Measurements from ENCODE around the gene ANKMY1.

The ANKMY1 gene

DNA sequence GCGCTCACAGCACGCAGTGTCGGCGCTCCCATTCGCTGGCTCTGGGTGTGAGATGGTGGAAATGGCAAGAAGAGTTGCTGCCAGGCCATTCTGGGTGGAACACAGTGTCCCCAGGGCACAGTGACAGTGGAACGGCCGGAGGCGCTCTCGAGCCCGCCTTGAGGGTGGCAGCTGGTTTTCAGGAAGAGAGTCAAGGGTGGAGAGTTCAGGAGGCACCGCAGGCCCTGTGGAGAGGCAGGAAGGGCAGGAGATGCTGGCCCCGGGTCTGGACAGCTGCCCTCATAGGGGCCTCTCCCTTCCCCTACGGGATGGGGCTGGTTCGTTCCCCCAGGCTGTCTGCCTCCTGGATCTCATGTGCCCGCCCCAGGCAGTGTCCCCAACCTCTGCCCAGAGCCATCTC is 109.9 kb downstream of the ANKMY1 start:
- no peak for DNase-seq (ENCODE audit: low spot score)

DNA sequence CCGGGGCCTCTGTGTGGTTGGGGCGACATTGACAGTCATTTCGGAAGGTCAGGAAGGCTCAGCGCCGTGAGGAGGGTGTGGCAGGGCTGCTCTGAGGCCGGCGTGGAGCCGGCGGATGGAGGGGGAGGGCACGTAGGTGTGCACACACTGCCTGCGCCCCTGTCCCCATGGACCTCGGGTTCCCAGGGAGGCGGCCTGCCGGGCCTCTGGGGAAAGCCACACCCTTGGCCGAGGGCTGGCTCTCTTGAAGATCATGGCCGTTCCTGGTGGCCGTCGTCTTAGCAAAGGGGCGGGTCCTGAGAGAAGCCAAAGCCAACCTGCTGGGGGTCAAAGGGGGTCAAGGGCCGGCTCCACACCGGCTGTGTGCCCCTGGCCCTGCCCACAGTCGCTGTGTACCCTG is 110.5 kb downstream of the ANKMY1 start:
- no peak for DNase-seq (ENCODE audit: low spot score)

DNA sequence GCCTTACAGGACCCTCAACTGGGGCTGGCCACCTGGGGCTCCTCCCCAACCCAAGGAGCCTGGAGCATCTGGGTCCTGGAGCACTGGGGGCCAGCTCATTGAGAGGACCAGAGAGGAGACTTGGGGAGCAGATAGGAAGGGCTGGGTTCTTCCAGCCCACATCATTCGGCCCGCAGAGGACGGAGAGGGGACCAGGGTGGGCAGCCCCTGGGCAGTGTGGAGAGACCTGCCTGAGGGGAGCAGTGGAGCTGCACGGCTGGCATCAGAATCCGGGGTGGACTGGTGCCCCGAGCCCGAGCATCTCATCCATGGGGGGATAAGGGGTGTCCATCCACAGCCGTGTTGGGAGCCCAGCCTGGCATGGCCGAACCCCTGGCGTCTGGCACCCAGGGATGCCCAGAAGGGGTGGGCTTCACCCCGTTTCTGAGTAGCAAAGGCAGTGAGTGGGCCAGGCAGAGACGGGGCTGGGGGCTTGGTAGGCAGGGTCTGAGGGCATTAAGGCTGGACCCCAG is 111.1 kb downstream of the ANKMY1 start:
- no peak for DNase-seq (ENCODE audit: low spot score)

DNA sequence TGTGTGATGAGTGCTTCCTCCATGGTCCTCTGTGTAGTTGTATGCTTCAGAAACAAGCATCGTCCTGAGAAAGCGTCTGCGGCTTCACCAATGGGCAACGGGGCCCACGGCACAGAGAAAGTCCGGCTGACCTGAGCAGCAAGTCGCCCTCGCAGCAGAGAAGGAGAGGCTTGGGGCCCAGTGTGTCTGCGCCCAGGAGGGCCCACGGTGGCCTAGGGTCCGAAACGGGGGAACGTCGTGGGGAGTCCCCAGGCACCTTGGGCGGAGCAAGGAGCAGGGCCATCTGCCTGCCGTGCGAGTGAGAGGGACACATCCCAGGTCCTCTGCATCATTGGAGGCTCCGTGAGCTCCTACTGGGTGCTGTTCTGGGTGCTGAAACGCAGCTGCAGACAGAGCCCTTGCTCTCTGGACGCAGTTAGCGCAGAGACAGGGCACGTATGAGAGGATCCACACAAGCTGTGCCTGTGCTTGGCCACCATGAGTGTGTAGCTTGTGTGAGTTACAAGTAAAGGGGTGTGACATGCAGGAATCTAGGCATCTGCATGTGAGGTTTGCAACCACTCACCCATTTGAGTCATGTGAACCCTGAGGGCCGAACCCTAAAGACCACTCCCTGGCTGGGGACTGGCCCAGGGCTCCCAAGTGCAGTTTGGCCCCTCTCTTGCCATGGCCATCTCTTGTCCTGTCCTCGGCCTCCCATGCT is 111.7 kb downstream of the ANKMY1 start:
- DNase-seq (ENCODE audit: low spot score), result no peak

DNA sequence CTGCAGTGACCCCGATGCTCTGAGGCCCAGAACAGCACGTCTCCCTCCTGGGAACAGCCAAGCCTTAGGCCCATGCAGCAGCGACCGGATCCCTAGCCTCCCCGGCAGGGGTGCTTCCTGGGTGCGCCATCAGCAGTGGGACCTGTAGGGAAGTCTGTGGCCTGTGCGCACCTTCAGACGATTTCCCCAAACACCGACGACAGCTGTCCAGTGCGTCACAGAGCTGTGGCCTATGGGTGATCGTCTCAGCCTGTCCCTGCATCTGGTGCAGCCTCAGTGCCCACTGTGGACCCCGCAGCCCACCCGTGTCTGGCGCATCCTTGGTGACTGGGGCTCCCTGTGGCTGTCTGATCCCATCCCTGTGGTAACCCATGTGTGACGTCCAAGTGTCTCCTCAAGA is 113.3 kb downstream of the ANKMY1 start:
- no peak for DNase-seq (ENCODE audit: low spot score)

DNA sequence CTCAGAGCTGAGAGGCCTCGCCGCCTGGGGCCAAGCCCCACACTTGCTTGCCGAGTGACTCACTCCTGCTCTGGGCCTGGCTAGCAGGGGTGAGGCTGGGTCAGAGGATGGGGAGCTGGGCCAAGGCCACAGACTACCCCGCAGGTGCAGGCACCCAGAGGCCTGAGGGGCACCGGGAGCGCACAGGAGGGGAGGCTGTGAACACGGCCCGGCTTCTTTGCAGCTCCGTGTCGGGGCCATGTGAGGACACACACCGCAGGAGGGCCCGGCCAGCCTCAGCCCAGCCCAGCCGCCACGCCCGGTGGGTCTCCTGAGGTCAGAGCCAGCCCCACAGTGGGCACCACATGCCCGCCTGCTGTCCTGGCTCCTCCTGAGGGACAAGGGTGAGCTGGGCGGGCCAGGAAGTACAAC is 113.9 kb downstream of the ANKMY1 start:
- DNase-seq (ENCODE audit: low spot score), result no peak

DNA sequence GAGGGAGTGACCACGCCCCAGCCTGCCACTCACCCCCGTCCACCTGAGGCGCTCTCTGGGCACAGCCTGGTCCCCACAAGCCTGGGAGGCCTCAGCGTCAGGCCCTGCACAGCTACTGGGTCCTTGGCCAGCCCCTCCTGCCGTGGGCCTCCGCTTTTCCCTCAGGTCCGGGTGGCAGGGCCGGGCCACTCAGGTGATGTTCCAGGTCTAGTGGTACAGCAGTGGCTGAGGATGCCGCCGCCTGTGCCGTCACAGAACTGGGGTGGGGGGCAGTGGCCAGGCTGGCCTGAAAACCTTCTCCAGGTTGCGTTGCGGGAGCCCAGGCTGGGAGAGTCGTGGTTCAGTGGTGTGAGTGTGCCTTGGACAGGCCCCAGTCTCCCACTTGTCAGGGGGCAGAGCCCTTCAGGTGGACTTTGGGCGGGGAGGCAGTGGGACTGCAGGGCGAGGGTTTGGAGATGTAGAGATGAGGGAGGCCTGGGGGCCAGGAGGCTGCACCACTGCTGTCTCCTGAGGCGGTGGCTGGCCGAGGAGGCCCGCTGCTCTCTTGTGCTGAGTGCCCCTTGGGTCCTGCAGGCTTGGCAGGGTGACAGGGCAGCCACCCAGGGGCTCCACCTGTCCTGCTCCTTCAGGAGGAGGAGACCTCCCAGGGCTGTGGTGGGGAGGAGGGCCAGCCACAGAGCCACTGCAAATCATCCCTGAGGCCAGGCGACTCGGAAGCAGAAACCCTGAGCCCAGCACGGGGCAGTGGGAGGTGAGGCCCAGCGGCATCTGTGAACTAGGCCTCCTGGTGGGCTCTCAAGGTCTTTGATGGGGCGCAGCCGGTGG is 114.7 kb downstream of the ANKMY1 start:
- no peak for DNase-seq (ENCODE audit: low spot score)

DNA sequence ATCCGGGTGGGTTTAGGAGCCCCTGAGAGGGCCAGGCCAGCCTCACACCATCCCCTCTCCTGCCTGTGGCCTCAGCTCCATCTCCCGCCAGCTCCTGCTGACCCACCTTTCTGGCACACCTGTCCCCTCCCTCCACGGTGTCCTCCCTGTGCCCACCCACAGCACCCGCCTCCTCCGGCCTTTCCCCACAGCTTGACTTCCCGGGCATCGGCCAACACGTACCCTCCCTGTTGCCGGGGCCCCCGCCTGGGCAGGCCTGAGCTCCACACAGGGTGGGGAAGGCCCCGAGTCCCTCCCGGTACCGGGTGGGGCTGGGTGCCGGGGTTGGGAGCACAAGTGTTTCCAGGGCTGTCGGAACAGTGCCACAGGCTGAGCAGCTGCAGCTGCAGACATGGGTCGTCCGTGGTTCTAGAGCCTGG is 115.8 kb downstream of the ANKMY1 start:
- DNase-seq (ENCODE audit: low spot score), result no peak

DNA sequence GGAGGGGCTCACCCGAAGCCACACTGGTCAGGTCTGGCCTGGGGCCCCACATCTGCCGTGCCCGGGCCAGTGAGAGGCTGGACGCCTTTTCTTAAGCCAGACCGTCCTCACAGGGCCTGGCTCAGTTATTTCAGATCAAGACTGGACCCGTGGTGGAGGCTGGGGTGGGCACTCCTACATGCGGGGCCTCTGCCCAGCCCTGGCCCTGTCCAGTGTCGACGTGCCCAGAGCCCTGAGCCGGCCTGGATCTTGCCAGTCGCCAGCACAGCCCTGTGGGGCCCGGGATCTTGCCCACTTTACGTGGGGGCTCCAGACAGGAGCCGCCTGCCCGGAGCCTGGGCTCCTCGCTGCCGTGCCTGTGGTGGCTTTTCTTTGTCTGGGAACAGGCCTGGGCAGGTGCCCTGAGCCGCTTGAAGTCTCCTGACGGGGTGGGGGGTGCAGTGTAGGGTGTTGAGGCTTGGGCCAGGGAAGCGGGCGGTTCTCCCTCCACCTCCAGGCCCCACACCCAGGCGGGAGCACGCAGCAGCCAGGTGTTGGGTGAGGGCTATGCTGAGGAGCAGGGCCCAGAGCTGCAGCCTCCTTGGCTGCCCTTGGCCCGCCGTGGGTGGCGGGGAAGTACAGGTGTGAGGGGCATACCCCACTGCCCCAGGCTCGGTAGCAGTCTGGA is 116.3 kb downstream of the ANKMY1 start:
- DNase-seq (ENCODE audit: low spot score), result no peak

DNA sequence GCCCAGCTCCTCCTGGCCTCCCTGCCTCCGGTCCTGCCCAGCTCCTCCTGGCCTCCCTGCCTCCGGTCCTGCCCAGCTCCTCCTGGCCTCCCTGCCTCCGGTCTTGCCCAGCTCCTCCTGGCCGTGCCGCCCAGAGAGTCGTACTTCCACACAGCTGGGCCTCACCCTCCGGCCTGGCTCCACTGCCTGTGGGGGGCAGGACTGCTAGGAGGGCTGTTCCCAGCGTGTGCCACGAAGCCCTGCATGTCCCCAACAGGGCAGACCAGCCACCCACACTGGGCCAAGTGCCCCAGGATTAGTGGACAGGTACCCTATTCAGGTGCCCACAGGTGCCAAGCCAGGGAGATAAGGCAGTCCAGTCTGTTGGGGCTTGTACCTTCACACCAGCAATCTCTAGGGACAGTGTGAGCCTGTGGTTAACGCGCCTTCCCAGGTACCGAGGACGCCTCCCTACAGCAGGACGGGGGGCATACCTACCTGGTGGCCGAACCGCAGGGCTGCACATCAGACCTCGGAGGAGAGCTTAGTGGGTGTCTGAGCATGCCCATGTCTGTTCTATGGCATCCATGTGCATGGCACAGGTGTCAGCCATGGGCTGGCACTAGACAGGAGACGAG is 117.0 kb downstream of the ANKMY1 start:
- no peak for DNase-seq (ENCODE audit: low spot score)

DNA sequence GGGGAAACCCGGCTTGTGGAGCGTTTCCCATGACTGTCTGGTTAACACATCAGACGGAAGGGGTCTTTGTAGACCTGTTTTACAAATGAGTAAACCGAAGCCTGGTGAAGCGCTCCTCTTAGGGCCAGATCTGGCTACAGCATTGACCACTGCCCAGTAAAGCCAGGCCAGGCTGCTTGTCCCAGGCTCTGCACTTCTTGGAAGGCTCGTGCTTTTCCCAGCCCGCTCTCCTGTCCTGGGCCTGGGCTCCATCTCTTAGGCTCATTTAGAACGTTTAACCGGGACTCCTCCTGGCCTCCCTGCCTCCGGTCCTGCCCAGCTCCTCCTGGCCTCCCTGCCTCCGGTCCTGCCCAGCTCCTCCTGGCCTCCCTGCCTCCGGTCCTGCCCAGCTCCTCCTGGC is 117.5 kb downstream of the ANKMY1 start:
- DNase-seq (ENCODE audit: low spot score), result no peak

DNA sequence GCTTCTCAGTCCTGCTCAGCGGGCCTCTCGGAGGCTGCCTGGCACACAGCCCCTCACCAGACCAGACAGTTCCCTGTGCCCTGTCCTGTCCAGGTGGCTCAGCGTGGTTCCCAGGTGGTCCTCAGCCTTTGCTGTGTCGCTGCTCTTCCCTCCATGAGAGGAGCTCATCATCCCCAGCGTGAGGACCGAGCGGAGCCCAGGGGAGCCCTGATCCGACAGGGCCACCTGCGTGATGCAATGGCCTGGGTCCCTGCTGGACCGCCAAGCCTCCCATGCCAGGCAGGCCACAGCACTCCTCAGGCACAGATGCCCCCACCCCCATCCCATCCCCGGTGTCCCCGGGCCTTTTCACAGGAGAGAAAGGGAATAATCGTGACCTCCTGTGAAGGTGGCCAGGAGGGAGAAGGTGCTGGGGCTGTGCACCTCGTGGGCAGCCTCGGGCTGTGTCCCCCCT is 118.1 kb downstream of the ANKMY1 start:
- DNase-seq (ENCODE audit: low spot score), result no peak

DNA sequence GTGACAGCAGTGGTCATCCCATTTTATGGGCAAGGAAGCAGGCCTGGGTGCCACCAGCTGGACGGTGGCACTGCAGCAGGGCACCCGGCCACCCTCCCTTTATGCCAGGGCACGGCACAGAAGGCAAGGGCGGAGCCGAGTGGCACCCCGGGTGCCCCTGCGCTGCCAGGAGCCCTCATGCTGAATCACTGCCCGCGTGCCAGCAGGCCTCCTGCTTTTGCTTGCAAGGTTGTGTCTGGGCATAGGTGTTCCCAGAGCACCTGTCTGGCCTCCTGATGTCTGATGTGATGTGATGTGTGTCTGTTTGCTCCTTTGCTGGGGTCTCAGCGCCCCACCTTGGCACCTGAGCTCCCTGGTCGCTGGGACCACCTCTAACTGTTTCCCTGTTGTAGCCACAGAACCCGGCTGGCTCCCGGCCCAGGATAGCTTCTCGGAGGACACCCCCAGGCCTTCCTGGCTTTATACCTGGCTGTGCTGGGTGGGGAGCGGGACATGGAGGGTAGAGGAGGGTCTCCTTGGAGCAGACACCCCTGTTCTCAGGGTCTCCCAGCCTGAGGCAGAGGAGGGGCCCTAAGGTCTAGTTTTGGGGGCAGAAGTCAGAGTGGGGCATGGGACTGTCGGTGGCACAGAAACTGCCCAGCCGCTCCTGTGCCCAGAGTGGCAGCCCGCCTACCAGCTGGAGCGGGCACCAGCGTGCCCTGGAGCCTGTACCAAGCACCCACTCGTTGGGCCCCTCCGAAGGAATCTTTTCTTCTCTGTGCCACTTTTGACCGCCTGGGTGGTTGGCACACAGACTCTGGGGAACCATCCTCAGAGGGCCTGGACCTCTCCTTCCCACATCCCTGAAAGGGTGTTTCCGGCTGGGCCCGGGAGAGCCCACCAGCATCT is 118.7 kb downstream of the ANKMY1 start:
- DNase-seq (ENCODE audit: low spot score), result no peak

DNA sequence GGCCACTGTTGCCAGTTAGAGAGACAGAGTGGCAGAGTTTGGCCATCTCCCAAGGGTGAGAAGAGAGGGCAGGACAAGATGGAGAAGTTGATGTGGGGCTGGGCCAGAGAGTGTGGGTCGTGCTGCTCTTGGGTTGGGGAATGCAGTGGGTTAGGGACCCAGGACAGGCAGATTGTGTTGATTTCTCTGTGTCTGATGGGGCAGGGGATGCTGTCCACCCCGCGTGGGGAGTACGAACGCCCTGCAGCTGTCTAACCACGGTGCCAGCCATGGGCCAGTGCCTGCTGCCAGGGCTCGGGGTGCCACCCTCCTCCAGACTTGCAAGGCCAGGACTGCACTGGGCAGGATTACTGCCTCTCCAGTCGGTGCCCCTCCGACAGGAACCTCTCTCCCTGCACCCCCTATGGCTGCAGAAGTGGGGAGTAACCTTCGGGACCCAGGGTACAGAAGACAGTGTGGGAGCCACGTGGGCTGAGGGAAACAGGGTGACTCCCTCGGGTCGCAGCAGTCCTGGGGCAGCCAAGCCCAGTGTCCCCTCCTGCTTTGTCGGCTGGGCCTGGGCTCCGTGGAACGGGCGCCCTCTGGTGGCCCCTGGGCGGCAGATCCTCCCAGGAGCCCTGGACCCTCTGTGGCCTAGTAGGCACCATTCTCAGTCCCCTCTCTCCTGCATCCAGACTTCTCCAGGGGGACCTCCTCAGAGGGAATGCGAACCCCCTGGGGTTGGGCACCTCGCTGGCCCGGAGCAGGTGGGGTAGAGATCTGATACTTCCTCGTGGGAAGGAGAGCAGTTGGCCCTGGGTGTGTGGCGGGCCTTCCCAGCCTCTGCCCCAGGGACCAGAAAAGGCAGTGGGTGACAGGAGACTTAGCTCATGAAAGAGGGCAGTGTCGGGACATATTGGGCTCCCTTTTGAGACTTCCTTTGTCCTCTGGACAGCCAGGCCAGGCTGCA is 119.7 kb downstream of the ANKMY1 start:
- peak; percentile 90 for DNase-seq (ENCODE audit: low spot score)

DNA sequence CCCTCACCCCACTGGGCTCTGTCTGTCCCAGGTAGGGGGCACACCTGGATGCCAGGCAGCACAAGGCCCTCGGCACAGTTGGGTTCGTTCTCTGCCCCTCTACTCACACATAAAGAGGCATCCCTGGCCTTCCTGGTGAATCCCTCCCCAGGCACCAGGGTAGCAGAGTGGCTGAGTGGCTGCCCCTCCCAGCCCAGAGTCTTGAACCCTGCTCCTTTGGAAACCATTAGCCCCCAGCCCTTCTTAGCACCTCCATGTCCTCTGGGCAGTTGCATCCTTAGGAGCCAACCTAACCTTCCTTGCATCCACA is 120.3 kb downstream of the ANKMY1 start:
- DNase-seq (ENCODE audit: low spot score), result no peak

DNA sequence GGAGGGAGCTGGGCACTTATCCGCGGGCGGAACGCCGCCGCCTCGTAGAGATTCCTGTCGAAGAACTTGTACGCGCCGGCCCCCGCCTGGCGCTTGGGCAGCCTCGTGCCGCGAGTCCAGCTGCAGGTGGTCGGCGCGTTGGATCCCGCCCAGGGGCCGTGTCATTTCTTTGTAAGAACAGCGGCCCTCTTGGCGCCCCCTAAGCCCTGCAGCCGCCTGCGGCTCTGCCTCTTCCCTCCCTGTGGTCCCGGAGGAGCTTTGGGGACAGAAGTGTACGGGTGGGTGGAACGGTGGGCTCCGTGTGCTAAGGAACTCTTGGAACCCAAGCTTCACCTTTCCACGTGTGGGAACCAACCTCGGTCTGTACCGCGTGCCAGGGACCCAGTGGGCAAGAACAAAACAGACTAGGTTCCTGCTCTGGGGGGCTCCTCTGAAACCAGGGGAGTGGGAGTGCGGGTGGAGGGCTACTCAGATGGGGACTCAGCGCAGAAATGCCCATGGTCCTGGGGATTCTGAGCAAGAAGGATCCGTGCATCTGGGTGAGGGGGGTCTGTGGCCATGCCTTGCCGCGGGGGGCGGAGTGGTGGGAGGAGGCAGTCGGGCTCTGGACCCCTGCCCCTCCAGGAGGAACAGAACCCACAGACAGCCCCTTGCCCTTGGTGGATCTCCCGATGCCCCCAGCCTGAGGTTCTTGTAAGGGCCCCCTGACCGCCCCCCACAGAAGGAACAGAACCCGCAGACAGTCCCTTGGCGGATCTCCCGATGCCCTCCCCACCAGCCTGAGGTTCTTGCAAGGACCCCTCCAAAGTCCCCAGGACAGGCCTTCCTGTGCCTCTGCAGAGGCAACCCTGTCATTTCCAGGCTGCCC is 120.9 kb downstream of the ANKMY1 start:
- DNase-seq (ENCODE audit: low spot score), result no peak

DNA sequence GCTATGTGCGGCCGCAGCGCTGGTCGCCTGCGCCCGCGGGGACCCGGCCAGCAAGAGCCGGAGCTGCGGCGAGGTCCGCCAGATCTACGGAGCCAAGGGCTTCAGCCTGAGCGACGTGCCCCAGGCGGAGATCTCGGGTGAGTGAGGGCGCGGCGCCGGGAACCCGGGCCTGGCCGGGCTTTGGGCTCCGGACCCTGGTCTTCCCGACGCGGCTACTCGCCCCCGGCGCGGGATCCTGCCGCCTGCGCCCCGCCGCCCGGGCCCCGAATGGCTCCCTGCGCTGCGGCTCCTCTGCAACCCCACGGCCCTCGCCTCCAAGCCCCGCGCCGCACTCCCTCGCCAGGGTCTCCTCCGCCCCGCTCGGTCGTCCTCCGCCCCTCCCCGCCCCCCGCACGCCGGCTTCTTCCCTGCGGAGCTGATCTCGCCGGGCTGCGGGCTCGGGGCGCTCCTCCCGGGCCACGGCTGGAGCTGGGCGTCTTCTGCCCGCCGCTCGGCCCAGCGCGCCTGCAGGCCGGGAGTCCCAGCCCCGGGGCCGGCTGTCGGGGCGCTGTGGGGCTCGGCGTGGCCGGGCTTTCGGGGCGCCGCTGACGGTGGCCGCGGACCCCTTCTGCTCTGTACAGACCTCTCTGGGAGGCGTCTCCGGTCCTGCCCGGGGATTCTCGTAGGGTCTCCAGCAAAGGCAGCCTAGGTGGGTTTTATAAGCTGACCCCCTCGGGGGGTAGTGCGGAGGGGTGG is 121.7 kb downstream of the ANKMY1 start:
- DNase-seq (ENCODE audit: low spot score), result peak; percentile 56

DNA sequence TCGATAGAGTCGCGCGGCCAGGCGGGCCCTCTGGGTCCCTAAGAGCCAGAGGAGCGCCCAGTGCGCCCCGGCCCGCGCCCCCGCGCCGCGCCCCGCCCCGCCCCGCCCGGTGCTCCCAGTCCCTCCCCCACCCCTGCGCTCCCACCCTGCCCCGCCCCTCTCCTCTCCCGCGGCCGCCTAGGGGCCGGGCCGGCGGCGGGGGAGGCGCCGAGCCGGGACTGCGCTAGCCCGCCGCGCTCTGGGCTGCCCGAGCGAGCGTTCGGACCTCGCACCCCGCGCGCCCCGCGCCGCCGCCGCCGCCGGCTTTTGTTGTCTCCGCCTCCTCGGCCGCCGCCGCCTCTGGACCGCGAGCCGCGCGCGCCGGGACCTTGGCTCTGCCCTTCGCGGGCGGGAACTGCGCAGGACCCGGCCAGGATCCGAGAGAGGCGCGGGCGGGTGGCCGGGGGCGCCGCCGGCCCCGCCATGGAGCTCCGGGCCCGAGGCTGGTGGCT is 122.3 kb downstream of the ANKMY1 start, which contains the start of gene GPC1:
Gene GPC1 (plus strand): TSS at position 207 of the 491 bp plus-strand sequence. CDS start 256 bp downstream, at position 463.
- DNase-seq (ENCODE audit: low spot score), result peak; percentile 97

Measured in AG20443 (cell line).